ENCODE results near the gene PIK3IP1.

The PIK3IP1 gene

GRCh38 chr22:31305194-31305593, 12.9 kb upstream of the PIK3IP1 start:
- Histone ChIP-seq H3K4me3 (ENCODE audit: low read depth, low read length) (no peak overlapping the region), H3K27ac (ENCODE audit: low read depth, low read length) (no peak overlapping the region), H3K9me3 (ENCODE audit: control insufficient read depth, insufficient read depth, low read depth, low read length) (no peaks in the 10 kb centered on the region), H3K36me3 (ENCODE audit: control insufficient read depth, insufficient read depth, low read length) (no peaks in the 10 kb centered on the region), H3K27me3 (ENCODE audit: control insufficient read depth, insufficient read depth, low read length) (no peaks in the 10 kb centered on the region), H3K9ac (ENCODE audit: low read length) (no peak overlapping the region), H3K4me1 (ENCODE audit: control insufficient read depth, insufficient read depth, low read length) (no peaks in the 10 kb centered on the region)

GRCh38 chr22:31302537-31302936, 10.2 kb upstream of the PIK3IP1 start:
- no peaks in the 10 kb centered on the region for H3K9me3 ChIP-seq (ENCODE audit: control insufficient read depth, insufficient read depth, low read depth, low read length)
- H3K36me3 ChIP-seq (ENCODE audit: control insufficient read depth, insufficient read depth, low read length), result no peaks in the 10 kb centered on the region
- H3K9ac ChIP-seq (ENCODE audit: low read length), result no peak overlapping the region

GRCh38 chr22:31302006-31302405, 9.7 kb upstream of the PIK3IP1 start:
- Histone ChIP-seq H3K36me3 (ENCODE audit: control insufficient read depth, insufficient read depth, low read length) (no peaks in the 10 kb centered on the region), H3K27ac (ENCODE audit: low read depth, low read length) (no peak overlapping the region), H3K4me3 (ENCODE audit: low read depth, low read length) (no peak overlapping the region), H3K9ac (ENCODE audit: low read length) (no peak overlapping the region), H3K4me1 (ENCODE audit: control insufficient read depth, insufficient read depth, low read length) (no peaks in the 10 kb centered on the region), H3K27me3 (ENCODE audit: control insufficient read depth, insufficient read depth, low read length) (no peaks in the 10 kb centered on the region), H3K9me3 (ENCODE audit: control insufficient read depth, insufficient read depth, low read depth, low read length) (no peaks in the 10 kb centered on the region)

More at GRCh38 chr22:31302537-31302936, 10.2 kb upstream of the PIK3IP1 start:
- Histone ChIP-seq H3K4me3 (ENCODE audit: low read depth, low read length) (no peak overlapping the region), H3K27ac (ENCODE audit: low read depth, low read length) (no peak overlapping the region), H3K27me3 (ENCODE audit: control insufficient read depth, insufficient read depth, low read length) (no peaks in the 10 kb centered on the region), H3K4me1 (ENCODE audit: control insufficient read depth, insufficient read depth, low read length) (no peaks in the 10 kb centered on the region)

- H3K9ac ChIP-seq (ENCODE audit: low read length), result no peak overlapping the region
- no peaks in the 10 kb centered on the region for H3K27me3 ChIP-seq (ENCODE audit: control insufficient read depth, insufficient read depth, low read length)
- no peaks in the 10 kb centered on the region for H3K36me3 ChIP-seq (ENCODE audit: control insufficient read depth, insufficient read depth, low read length)
- no peak overlapping the region for H3K4me3 ChIP-seq (ENCODE audit: low read depth, low read length)
- no peak overlapping the region for H3K27ac ChIP-seq (ENCODE audit: low read depth, low read length)
- H3K4me1 ChIP-seq (ENCODE audit: control insufficient read depth, insufficient read depth, low read length), result no peaks in the 10 kb centered on the region
- no peaks in the 10 kb centered on the region for H3K9me3 ChIP-seq (ENCODE audit: control insufficient read depth, insufficient read depth, low read depth, low read length)
Observed at GRCh38 chr22:31300896-31301295, 8.6 kb upstream of the PIK3IP1 start.

- H3K9ac ChIP-seq (ENCODE audit: low read length), result no peak overlapping the region
- peaks cover 4% of the 10 kb centered on the region; the same call in 1 of the 2 replicates for H3K4me1 ChIP-seq (ENCODE audit: control insufficient read depth, insufficient read depth, low read length)
- no peaks in the 10 kb centered on the region for H3K36me3 ChIP-seq (ENCODE audit: control insufficient read depth, insufficient read depth, low read length)
- no peaks in the 10 kb centered on the region for H3K9me3 ChIP-seq (ENCODE audit: control insufficient read depth, insufficient read depth, low read depth, low read length)
- H3K4me3 ChIP-seq (ENCODE audit: low read depth, low read length), result no peak overlapping the region
- no peak overlapping the region for H3K27ac ChIP-seq (ENCODE audit: low read depth, low read length)
- H3K27me3 ChIP-seq (ENCODE audit: control insufficient read depth, insufficient read depth, low read length), result peaks cover 8% of the 10 kb centered on the region
Observed at GRCh38 chr22:31295831-31296657, 3.8 kb upstream of the PIK3IP1 start.

- H3K4me3 ChIP-seq (ENCODE audit: low read depth, low read length), result no peak overlapping the region
- H3K9me3 ChIP-seq (ENCODE audit: control insufficient read depth, insufficient read depth, low read depth, low read length), result no peaks in the 10 kb centered on the region
- no peak overlapping the region for H3K9ac ChIP-seq (ENCODE audit: low read length)
- no peaks in the 10 kb centered on the region for H3K36me3 ChIP-seq (ENCODE audit: control insufficient read depth, insufficient read depth, low read length)
- no peak overlapping the region for H3K27ac ChIP-seq (ENCODE audit: low read depth, low read length)
- H3K4me1 ChIP-seq (ENCODE audit: control insufficient read depth, insufficient read depth, low read length), result peaks cover 4% of the 10 kb centered on the region; the same call in 1 of the 2 replicates
- H3K27me3 ChIP-seq (ENCODE audit: control insufficient read depth, insufficient read depth, low read length), result peaks cover 12% of the 10 kb centered on the region
Observed at GRCh38 chr22:31295360-31295759, 3.1 kb upstream of the PIK3IP1 start.

- Histone ChIP-seq H3K4me3 (ENCODE audit: low read depth, low read length) (peak overlapping the region; percentile 63), H3K9ac (ENCODE audit: low read length) (peak overlapping the region; percentile 39), H3K9me3 (ENCODE audit: control insufficient read depth, insufficient read depth, low read depth, low read length) (no peaks in the 10 kb centered on the region), H3K36me3 (ENCODE audit: control insufficient read depth, insufficient read depth, low read length) (no peaks in the 10 kb centered on the region), H3K27me3 (ENCODE audit: control insufficient read depth, insufficient read depth, low read length) (peaks cover 24% of the 10 kb centered on the region), H3K4me1 (ENCODE audit: control insufficient read depth, insufficient read depth, low read length) (peaks cover 4% of the 10 kb centered on the region; the same call in 1 of the 2 replicates), H3K27ac (ENCODE audit: low read depth, low read length) (no peak overlapping the region)
Observed at GRCh38 chr22:31291481-31292235, 630 bp downstream of the PIK3IP1 start.

- peaks cover 24% of the 10 kb centered on the region for H3K27me3 ChIP-seq (ENCODE audit: control insufficient read depth, insufficient read depth, low read length)
- H3K4me1 ChIP-seq (ENCODE audit: control insufficient read depth, insufficient read depth, low read length), result peaks cover 4% of the 10 kb centered on the region; the same call in 1 of the 2 replicates
- H3K4me3 ChIP-seq (ENCODE audit: low read depth, low read length), result peak overlapping the region; percentile 69
- H3K9me3 ChIP-seq (ENCODE audit: control insufficient read depth, insufficient read depth, low read depth, low read length), result no peaks in the 10 kb centered on the region
- peak overlapping the region; percentile 56 for H3K9ac ChIP-seq (ENCODE audit: low read length)
- H3K36me3 ChIP-seq (ENCODE audit: control insufficient read depth, insufficient read depth, low read length), result no peaks in the 10 kb centered on the region
- H3K27ac ChIP-seq (ENCODE audit: low read depth, low read length), result no peak overlapping the region; the same call in 1 of the 2 replicates
Observed at GRCh38 chr22:31290494-31291471, 1.5 kb downstream of the PIK3IP1 start.

- Histone ChIP-seq H3K9me3 (ENCODE audit: control insufficient read depth, insufficient read depth, low read depth, low read length) (no peaks in the 10 kb centered on the region), H3K4me3 (ENCODE audit: low read depth, low read length) (no peak overlapping the region), H3K9ac (ENCODE audit: low read length) (no peak overlapping the region), H3K27me3 (ENCODE audit: control insufficient read depth, insufficient read depth, low read length) (peaks cover 24% of the 10 kb centered on the region), H3K27ac (ENCODE audit: low read depth, low read length) (no peak overlapping the region), H3K36me3 (ENCODE audit: control insufficient read depth, insufficient read depth, low read length) (no peaks in the 10 kb centered on the region), H3K4me1 (ENCODE audit: control insufficient read depth, insufficient read depth, low read length) (peaks cover 7% of the 10 kb centered on the region; the same call in 1 of the 2 replicates)
Observed at GRCh38 chr22:31289344-31289743, 2.9 kb downstream of the PIK3IP1 start.

- no peaks in the 10 kb centered on the region for H3K9me3 ChIP-seq (ENCODE audit: control insufficient read depth, insufficient read depth, low read depth, low read length)
- H3K9ac ChIP-seq (ENCODE audit: low read length), result no peak overlapping the region
- H3K4me3 ChIP-seq (ENCODE audit: low read depth, low read length), result no peak overlapping the region
- no peaks in the 10 kb centered on the region for H3K36me3 ChIP-seq (ENCODE audit: control insufficient read depth, insufficient read depth, low read length)
- H3K27ac ChIP-seq (ENCODE audit: low read depth, low read length), result no peak overlapping the region
- peaks cover 7% of the 10 kb centered on the region; the same call in 1 of the 2 replicates for H3K4me1 ChIP-seq (ENCODE audit: control insufficient read depth, insufficient read depth, low read length)
- peaks cover 24% of the 10 kb centered on the region for H3K27me3 ChIP-seq (ENCODE audit: control insufficient read depth, insufficient read depth, low read length)
Observed at GRCh38 chr22:31288496-31289240, 3.6 kb downstream of the PIK3IP1 start.

All from HUES6 (cell line).